Left lobe of liver (tissue), 2 donors: ENCODE data around the gene TNIK. TPM values are rescaled to one million over a fixed set of nuclear protein-coding genes. Genes with fewer than 3 reads are reported as not detected.

ENCODE experiments used
- ATAC-seq: fragments of 200-7000 bp; cut with Tn5 transposase; one replicate; pipeline ENCODE4 v1.9.1; 2020; ENCODE audit warnings: mild to moderate bottlenecking, moderate library complexity
- DNase-seq: peaks from one replicate; pipeline ENCODE4 v3.0.0-alpha.2; 2020; ENCODE audit warnings: low spot score
- total RNA-seq: library from RNA; stranded (reverse); gene quantifications from one replicate; pipeline ENCODE4 v1.2.1, GENCODE V29; 2021
- donor health status: DM: no; HTN: no; CAD: no; lungs with moderate emphysema.
- donor health status: DM: no; HTN: yes; CAD: no.

Gene TNIK
- total RNA-seq, 1 donor from 2014 or later: 4.0 TPM

DNA sequence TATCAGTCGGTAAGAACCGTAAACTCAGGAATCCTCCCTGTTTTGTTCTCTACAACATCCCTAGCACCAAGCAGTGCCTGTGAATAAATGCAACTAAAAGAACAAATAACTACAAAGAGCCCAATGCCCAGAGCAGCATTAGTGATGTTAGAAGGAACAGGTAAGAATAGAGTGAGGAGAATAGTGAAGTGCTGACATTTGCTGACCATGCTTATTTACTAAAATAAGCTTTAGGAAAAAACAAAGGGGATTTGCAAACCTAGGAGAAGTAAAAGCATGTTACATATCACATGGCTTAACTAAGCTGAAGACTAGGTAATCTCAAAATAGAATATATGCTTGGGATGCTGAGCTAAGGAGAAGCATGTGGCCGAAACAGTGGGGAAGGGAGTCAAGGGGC lies 247.6 kb downstream of the TNIK start:
- ATAC-seq (no peak), DNase-seq (no peak)

DNA sequence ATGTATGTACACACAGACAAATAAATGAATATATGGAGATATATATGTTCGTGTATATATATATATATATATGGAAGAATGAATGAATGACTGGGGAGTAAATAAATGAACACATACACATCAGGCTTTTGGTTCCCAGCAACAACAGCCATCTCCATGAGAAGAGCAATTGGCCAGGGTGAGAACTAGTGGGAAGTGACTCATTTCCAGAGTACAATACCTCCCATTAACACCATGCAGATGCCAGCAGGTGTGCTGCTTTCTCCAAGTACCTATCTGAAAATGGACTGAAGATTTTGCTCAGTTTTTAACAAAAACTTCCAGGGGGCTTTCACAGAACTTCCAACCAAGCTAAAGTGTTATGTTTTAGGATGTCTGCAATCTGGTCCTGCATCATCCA lies 253.9 kb downstream of the TNIK start:
- DNase-seq (no peak), ATAC-seq (no peak)

DNA sequence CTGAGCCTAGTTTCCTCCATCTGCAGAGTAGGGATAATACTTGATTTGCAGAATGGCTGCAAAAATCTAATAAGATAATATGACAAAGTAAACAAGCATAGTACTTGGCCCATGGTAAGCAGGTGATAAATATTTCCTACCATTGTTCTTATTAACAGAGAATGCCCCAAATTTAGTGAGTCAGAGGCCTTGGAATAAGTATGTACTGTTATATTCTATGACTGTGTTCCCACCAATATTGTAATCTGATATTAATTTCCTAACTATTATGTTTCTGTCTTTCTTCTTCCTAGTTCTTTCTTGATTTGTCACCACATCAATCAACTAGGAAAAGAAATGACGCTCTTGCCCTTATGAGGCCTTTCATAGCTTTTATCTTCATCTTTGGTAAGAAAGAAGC lies 255.3 kb downstream of the TNIK start:
- DNase-seq: no peak
- ATAC-seq: no peak

DNA sequence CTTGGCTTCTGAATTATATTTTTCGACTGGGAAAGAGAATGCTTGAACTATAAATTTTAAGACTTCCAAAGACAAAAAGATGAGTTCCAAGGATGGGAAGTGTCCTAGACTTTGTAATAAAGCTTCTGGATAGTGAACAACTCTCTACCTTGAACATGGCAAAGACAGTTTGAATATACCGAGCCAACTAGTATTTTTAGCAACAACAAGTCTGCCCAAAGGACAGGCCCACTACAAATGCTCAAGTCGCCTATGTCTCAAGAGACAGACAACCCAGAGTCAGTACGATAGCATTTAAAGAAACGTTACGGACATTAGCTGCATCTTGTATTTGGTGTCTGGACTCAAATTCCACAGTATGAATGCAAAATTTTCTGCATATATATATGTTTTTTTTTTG lies 258.4 kb downstream of the TNIK start:
- ATAC-seq (no peak), DNase-seq (no peak)

DNA sequence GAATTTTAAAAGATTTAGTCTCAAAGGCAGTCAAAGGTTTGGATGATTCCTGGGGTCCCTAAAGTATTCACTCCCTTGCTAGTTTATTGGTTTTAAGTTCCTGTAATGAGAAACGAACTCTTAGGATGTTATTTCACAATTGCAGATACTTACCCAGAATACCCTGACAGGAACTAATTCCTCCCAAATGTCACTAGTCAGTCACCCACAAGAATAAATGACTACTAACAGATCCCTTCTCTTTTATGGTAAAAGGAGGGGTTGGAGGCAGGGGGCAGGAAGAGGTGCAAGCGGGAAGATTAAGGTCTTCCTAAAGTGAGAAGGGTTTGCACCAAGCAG lies 259.5 kb downstream of the TNIK start:
- ATAC-seq (no peak), DNase-seq (no peak)

DNA sequence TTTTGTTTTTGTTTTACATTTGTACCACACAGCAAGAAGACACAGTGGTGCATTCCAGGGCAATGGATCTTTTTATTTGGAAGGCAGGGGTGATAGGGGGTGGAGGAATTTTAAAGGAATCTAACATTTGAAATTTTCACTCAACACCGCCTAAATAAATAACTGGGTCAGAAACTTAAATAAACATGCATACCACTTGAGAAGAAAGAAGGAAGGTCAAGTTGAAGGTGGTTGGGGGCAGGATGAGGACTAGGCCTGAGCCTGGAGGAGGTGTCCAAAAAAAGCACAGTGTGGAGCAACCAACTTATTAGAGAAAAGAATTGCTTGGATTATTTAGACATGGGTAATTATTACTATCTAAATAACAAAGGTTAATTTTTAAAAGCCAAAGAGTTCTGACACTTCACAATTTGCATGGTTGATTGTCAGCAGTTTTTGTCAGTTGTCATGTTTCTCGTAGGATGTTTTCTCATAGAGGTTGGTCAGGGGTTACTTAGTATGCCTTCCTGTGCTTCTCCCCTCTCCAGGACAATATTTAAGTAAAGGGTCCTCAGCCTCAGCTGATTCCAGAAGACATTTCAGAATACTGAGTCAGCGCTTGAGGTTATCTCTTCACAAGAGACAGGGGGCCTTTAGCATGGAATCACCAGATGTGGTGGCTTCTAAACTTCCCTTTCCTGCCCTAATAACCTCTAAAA lies 260.0 kb downstream of the TNIK start:
- ATAC-seq (no peak), DNase-seq (no peak)

DNA sequence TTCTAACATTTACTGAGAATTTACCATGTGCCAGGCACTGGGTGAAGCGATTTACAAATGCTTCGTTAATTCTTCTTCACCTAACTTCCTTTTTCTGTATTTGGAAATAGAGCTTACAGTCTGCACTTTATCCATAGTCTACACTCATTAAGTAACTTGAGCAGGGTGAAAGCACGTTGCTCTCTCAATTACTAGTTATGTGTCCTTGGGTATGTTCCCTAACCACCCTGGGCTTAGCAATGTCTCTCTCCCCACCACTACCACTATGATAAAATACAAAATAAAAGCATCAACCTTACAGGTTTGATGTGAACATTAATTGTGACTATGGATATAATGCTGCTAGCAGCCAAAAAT lies 260.8 kb downstream of the TNIK start:
- ATAC-seq (no peak), DNase-seq (no peak)

DNA sequence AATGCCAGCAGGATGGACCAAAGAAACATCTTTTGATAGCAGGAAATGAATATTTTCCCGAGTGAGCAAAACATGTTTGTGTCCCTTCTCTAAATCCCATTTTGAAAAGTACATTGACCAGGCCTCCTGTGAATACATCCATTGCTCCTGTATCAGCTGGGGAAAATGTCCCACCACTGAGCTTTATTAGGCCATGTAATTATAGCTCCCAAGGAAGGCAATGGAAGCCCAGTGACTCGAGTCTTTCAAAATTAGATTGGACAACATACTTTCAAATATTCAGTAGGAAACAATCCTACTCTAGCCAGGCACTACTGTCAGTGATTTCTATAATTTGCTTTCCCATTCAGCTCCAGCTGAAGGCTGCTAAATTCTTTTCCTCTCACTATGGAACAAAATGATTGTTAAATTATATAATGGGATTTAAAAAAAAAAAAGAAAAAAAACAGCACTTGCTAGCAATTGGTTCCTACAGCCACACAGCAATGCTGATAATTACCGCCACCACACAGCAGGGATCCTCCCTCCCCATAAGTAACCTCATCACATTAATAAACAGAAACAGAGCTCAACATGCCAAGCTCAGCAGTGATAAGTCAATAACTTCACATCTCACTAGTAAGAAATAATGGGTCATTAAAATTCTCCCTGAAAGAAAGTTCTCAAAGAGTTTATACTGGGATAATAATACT lies 261.3 kb downstream of the TNIK start:
- DNase-seq: no peak
- ATAC-seq: no peak

DNA sequence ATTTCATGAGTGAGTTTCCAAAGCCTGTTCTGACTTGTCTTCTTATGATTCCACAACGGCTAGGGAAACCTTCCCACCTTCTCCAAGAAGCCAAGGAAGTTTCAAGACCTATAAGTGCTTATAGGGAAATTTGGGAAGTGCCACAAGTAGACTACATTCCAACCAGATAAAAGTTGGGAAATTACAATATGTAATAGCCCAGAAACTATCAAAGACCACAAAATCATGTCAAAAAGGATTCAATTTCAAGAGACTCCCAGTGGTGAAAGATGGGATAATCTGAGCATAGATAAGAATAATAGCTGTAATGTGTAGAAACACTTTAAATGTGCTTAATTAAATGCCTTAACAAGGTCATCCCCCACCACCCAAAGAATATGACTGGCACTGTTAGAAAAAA lies 264.5 kb downstream of the TNIK start:
- DNase-seq (no peak), ATAC-seq (no peak)

DNA sequence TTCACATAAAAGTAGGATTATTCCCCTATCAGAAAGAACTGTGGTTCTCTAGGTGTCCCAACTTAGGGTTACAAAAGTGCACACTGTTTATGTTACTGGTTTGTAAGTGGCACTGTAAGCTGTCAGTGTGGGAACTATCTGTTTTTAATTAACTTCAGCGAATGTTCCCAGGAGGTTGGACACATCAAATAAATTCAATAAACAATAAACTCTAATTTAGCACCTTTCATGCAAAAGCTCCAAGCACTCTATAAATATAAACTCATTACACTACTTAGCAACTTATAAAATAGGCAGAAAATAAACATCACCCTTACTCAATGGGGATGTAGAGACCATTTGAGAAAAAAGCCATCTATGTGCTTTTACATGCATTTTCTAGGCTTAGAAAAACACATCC lies 265.2 kb downstream of the TNIK start:
- no peak for ATAC-seq
- no peak for DNase-seq

DNA sequence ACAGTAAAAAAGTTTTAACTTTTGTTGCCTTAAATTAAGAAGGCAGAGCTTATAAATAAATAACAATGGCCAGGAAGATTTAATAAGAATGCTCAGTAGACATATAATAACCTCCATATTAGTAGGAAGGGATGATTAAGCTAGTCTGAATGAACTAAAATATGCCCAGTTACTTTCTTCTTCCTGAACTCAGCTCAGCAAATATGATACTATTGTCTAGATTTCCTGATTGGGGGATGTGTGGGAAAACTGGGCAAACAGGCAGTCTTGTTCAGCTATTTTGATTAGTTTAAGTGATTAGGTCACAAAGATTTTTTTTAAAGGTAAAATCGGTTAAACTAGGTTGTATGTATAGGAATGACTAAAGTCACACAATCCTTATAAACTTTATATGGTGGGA lies 266.5 kb downstream of the TNIK start:
- ATAC-seq (no peak), DNase-seq (no peak)

DNA sequence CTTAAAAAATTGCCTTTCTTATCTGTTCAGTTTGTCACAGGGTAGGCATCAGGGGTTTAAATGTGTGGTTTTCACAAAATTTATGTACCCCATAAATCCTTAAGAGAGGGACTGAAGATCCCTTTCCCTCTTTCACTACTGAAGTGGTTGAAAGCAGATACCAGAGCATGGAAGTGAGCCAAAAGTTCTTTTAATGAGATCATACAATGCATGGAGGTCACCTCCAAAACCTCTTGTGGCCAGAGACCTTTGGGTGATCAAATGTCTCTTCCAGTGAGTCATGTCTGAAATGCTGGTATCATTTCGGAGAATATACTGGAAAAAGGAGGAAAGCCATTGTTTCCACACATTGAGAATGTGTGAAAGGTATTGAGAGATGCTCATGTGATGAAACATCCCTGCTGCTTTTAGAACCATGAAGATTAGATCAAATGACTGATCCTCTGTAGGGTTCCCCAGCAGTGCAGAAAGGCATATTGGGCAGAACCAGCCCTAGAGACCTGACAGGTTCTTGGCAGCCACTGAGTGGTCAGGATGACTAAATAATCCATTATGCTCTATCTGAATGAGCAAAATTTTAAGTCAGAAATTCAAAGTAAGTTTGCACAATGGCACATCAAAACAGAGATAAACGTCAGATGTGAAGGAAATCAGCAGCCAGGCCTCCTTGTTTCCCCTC lies 267.9 kb downstream of the TNIK start:
- DNase-seq: no peak
- ATAC-seq: no peak

DNA sequence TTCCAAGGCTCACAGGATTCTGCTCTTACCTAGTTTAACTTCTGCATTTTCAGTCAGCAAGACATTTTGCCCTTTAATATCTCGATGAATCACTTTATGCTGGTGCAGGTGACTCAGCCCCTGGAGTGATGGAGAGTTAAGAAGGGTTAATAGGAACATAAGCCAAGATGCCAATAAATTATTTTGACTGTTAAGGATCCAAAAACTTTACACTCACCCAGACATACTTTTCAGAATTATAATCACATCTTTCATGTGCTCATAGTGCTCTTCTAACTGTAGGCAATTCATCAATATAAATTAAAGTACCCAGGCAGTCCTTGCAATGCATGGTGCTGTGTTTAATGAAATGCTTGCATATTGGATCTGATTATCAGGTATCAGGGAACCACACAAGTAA lies 269.5 kb downstream of the TNIK start:
- DNase-seq (no peak), ATAC-seq (no peak)

DNA sequence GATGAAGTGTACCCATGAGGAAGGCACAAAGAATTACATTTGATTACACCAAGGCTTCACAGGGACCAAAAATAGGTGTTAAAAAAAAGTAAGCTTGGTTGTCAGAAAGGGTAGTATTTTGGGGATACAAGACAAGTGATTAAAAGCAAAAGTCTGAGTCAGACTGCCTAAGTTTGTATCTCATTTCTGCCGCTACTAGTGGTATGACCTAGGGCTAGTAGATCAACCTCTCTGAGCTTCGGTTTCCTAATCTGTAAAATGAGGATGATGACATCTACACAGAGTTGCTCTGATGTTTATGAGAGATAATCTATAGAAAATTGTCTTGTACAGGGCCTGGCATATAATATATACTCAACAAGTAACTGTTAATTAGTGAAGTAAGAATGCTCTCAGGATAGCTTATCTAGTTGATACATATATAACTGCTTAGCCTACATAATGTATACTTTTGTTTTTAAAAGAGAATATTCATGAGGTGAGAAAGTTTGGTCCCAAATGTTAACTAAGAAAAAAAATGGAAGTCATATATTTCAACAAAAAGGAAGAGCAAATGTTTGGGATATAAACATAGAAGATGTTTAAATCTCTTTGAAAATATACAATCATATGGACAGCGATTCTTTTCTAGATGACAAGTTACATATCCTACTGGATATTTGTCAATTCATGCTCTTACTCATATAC lies 270.7 kb downstream of the TNIK start:
- no peak for ATAC-seq
- DNase-seq: no peak

DNA sequence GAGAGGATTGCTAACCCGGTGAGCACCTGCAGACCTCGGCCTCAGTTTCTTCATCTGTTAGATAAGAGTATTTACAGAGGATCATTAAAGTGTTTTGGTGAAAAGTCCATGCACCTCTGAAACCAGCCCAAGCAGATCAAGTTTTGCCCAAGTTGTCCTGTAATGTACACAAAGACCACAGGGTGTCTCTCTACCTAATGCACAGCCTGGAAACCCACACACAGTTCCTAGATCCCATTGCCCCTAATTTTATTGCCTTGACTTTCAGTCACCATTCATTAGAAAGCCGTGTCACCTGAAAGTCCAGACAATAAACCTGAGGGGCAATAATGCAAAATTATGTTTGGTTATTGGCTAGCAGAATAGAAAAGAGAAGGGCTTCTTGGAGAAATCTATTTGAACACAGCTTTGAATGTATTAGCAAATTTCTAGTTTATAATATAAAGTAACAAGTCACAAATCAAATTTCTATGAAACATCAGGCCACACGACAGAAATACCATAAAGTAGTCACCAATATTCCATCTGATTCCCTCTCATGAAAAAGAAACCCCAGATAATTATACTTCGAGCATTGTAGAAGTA lies 272.4 kb downstream of the TNIK start:
- no peak for DNase-seq
- ATAC-seq: peak; percentile 91

DNA sequence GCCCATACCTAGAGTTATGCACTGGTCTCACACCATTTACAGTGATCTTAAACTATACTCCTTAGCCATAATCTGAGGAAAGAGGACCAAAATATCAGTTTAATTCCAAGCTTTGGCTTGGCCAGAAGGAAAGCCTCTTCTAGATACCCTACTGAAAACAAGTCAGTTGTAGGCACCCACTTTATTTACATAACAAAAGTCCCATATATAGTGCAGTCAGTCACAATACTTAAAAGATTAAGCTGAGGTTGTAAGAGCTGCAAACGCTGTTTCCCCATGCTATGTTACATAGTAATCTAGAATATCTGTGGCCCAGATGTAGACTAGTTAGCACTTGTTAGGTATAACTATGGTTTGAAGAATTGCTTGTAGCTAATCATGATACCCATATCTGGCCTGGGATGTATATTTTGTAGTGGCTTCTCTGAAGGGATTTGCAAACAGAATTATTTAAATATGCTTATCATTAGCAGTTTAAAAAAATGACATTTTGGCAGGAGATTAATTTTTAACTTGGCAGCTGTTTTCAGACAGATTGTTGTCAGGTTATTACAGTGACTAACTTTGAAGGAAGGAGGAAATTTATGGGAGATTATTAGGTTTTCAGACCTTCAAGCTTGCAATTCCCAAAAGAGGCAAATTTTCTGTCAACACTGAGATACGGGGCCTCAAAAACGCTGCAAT lies 273.2 kb downstream of the TNIK start:
- ATAC-seq: no peak
- no peak for DNase-seq

DNA sequence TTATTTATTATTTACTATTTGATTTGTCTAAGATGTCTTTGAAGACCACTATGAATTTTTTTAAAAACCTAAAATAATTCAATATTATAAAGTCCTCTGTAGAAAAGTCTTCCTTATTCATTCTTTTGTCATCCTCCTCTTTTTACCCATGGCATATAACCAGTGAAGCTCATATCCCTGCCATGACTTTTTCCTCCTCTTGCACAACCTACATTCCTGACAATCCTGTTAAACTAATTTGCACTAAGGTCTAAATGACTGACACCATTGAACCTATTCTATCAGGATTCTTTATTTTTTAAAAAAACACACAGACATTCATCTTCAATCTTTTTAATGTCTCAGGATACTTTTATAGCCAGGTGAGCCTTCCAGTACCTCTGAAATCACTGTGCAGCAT lies 273.8 kb downstream of the TNIK start:
- DNase-seq (no peak), ATAC-seq (no peak)

DNA sequence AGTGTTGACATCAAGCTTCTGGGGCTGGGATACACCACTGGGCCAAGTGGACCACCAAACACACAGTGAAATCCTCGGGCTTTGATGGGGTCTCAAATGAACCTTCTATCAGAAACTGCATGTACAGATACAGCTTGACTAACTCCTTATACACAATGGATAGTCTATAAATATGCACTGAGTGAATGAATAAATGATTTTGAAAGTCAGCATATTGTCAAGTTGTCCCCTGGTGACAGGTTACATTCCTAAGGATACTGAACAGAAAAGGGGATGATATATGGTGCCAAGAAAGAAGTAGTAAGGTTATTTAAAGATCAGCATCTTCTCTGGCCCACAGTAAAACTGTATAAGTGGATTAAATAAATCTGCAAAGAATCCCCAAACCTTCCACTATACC lies 274.2 kb downstream of the TNIK start:
- no peak for DNase-seq
- ATAC-seq: no peak

DNA sequence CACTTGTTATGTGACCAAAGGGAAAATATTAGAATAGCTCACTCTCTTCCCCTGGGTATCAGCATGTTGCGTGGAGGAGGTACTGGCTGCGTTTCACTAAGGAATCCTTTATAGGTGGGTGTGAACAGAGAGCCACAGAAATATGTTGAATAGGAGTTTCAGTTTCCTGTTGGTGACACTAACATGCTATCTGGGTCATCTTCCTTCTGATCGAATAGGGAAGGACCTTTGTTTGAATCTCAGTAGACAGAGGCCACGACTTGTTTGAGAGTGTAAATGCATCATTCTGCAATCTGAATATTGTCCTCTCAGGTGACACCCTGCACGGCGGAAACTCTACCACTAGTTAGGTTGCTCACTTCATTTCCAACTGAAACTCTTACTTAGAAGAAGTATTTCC lies 275.8 kb downstream of the TNIK start:
- ATAC-seq: no peak
- DNase-seq: no peak

DNA sequence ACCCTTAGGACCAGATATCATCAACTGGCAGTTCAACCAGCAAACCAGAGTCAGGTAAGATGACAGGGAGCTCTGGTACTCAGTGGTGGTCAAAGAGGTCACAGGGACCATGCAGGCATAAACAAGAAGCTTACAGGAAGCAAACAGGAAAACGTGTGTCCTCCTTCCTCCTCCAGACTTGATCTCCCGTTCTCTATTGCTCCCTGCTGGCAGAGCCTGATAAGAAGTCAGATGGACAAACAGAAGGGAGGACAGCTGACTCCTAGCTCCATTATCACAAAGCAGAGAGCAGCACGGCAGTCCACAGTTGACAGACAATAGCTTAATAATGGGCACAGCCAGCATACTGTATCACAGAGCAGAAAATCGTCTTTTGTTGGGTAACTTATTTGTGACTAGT lies 277.2 kb downstream of the TNIK start:
- ATAC-seq: peak; percentile 87
- DNase-seq: no peak
